HEK293 (cell line): ENCODE results near the gene TMUB1.

Experiments
- ELK4 ChIP-seq: IDR thresholded peaks from 2 replicates; pipeline ENCODE4 v1.6.1; 2011; ENCODE audit warnings: mild to moderate bottlenecking, low read depth, low read length, borderline replicate concordance
- GLI4 ChIP-seq: fragments of 450-650 bp; formaldehyde crosslinking; IDR thresholded peaks from 2 replicates; pipeline ENCODE4 v1.5.1; 2016; ENCODE audit warnings: missing biosample characterization, missing genetic modification characterization
- MYNN ChIP-seq: fragments of 450-650 bp; formaldehyde crosslinking; IDR thresholded peaks from 2 replicates; pipeline ENCODE4 v1.5.1; 2016; ENCODE audit warnings: missing biosample characterization, missing genetic modification characterization, borderline replicate concordance
- PATZ1 ChIP-seq: fragments of 450-650 bp; formaldehyde crosslinking; IDR thresholded peaks from 2 replicates; pipeline ENCODE4 v1.5.1; 2016; ENCODE audit warnings: missing biosample characterization, missing genetic modification characterization
- SCRT1 ChIP-seq: fragments of 450-650 bp; formaldehyde crosslinking; IDR thresholded peaks from 2 replicates; pipeline ENCODE4 v1.5.1; 2016; ENCODE audit warnings: missing biosample characterization, missing genetic modification characterization, borderline replicate concordance
- TCF7L2 ChIP-seq: IDR thresholded peaks from 2 replicates; pipeline ENCODE4 v1.6.1; 2011; ENCODE audit warnings: low read depth, mild to moderate bottlenecking, inconsistent platforms, low read length, moderate library complexity, borderline replicate concordance
- ZNF121 ChIP-seq: fragments of 450-650 bp; formaldehyde crosslinking; IDR thresholded peaks from 2 replicates; pipeline ENCODE4 v1.5.1; 2016; ENCODE audit warnings: missing biosample characterization, missing genetic modification characterization
- ZNF133 ChIP-seq: fragments of 450-650 bp; formaldehyde crosslinking; IDR thresholded peaks from 2 replicates; pipeline ENCODE4 v1.5.1; 2016; ENCODE audit warnings: missing biosample characterization, missing genetic modification characterization
- ZNF280D ChIP-seq: fragments of 450-650 bp; formaldehyde crosslinking; IDR thresholded peaks from 2 replicates; pipeline ENCODE4 v1.5.1; 2016; ENCODE audit warnings: missing biosample characterization, missing genetic modification characterization
- ZNF292 ChIP-seq: fragments of 450-650 bp; formaldehyde crosslinking; IDR thresholded peaks from 2 replicates; pipeline ENCODE4 v1.5.1; 2016; ENCODE audit warnings: low read depth, missing biosample characterization, missing genetic modification characterization, borderline replicate concordance
- ZNF350 ChIP-seq: fragments of 450-650 bp; formaldehyde crosslinking; IDR thresholded peaks from 2 replicates; pipeline ENCODE4 v1.5.0; 2017; ENCODE audit warnings: missing biosample characterization, mild to moderate bottlenecking, missing genetic modification characterization
- ZNF529 ChIP-seq: fragments of 450-650 bp; formaldehyde crosslinking; IDR thresholded peaks from 2 replicates; pipeline ENCODE4 v1.5.1; 2017; ENCODE audit warnings: missing genetic modification characterization, missing biosample characterization; ENCODE audit not compliant: insufficient replicate concordance
- ZNF548 ChIP-seq: fragments of 450-650 bp; formaldehyde crosslinking; IDR thresholded peaks from 2 replicates; pipeline ENCODE4 v1.5.1; 2016; ENCODE audit warnings: missing biosample characterization, missing genetic modification characterization
- ZNF580 ChIP-seq: fragments of 450-650 bp; formaldehyde crosslinking; IDR thresholded peaks from 2 replicates; pipeline ENCODE4 v1.5.1; 2016; ENCODE audit warnings: missing biosample characterization, missing genetic modification characterization
- ZNF585B ChIP-seq: fragments of 450-650 bp; formaldehyde crosslinking; IDR thresholded peaks from 2 replicates; pipeline ENCODE4 v1.5.1; 2016; ENCODE audit warnings: missing biosample characterization, missing genetic modification characterization
- ZNF621 ChIP-seq: fragments of 450-650 bp; formaldehyde crosslinking; IDR thresholded peaks from 2 replicates; pipeline ENCODE4 v1.5.1; 2017; ENCODE audit warnings: missing biosample characterization, missing genetic modification characterization
- ZNF626 ChIP-seq: fragments of 450-650 bp; sonication (Bioruptor Pico); formaldehyde crosslinking; IDR thresholded peaks from 2 replicates; pipeline ENCODE4 v1.5.1; 2018; ENCODE audit warnings: missing biosample characterization, missing genetic modification characterization, inconsistent platforms
- ZNF654 ChIP-seq: fragments of 450-650 bp; formaldehyde crosslinking; IDR thresholded peaks from 2 replicates; pipeline ENCODE4 v1.5.1; 2016; ENCODE audit warnings: low read depth, missing biosample characterization, missing genetic modification characterization
- ZNF660 ChIP-seq: fragments of 450-650 bp; IDR thresholded peaks from 2 replicates; pipeline ENCODE4 v1.5.1; 2018; ENCODE audit warnings: missing biosample characterization, mild to moderate bottlenecking, missing genetic modification characterization
- ZNF777 ChIP-seq: fragments of 450-650 bp; formaldehyde crosslinking; IDR thresholded peaks from 2 replicates; pipeline ENCODE4 v1.5.1; 2017; ENCODE audit warnings: missing biosample characterization, missing genetic modification characterization, borderline replicate concordance
- ZXDB ChIP-seq: fragments of 450-650 bp; formaldehyde crosslinking; IDR thresholded peaks from 2 replicates; pipeline ENCODE4 v1.5.1; 2016; ENCODE audit warnings: missing biosample characterization, missing genetic modification characterization
- TF ChIP-seq, protein P1 (sequence below): fragments of 450-650 bp; formaldehyde crosslinking; IDR thresholded peaks from 2 replicates; pipeline ENCODE4 v1.5.1; 2016; ENCODE audit warnings: missing biosample characterization, missing genetic modification characterization
- TF ChIP-seq, protein P2 (sequence below): fragments of 450-650 bp; formaldehyde crosslinking; IDR thresholded peaks from 2 replicates; pipeline ENCODE4; 2016; ENCODE audit warnings: missing biosample characterization, missing genetic modification characterization

Gene TMUB1

DNA sequence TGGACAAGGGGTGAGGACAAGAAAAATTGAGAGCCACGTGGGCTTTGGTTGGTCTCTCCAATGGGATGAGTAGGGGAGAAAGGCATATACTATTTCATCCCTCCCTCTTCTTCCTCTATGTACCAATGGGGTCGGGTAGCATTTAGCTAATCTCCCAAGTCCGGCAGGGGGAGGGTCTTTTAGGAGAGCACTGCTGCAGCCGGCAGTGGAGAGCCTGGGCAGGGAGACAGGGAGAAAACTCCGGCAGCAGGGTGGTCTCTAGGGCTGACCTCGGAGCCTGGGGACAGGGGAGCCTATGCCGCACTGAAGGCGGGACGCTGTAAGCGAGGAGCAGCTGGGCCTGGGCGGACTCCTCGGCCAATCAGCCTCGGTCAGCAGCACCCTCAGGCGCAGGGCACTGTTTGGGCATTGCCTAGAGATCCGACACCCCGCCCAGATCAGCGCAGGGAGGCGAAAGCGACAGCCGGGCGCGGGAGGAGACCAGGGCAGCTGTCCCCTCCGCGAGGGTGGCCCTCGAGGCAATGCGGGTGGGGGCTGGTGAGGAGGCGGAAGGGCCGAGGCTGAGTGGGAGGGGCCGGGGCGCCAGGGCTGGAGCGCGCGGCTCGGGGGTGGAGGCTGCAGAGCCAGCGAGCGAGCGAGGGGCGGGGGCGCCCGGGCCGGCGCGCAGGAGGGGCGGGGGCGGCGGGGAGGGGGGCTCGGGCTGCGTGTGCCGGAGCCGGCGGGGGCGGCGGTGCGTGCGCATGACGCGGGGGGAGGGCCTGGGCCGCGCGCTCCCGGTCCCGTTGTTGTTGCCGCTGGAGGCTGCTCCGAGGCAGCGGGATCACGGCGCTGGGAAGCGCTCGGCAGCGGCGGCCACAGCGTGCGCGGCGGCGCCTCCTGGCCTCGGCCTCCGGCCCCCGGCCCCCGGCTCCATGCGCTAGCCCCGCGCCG is 2.7 kb upstream of the TMUB1 start, which contains the start of gene AGAP3 (continued):
- TF ChIP-seq, protein P1, sequence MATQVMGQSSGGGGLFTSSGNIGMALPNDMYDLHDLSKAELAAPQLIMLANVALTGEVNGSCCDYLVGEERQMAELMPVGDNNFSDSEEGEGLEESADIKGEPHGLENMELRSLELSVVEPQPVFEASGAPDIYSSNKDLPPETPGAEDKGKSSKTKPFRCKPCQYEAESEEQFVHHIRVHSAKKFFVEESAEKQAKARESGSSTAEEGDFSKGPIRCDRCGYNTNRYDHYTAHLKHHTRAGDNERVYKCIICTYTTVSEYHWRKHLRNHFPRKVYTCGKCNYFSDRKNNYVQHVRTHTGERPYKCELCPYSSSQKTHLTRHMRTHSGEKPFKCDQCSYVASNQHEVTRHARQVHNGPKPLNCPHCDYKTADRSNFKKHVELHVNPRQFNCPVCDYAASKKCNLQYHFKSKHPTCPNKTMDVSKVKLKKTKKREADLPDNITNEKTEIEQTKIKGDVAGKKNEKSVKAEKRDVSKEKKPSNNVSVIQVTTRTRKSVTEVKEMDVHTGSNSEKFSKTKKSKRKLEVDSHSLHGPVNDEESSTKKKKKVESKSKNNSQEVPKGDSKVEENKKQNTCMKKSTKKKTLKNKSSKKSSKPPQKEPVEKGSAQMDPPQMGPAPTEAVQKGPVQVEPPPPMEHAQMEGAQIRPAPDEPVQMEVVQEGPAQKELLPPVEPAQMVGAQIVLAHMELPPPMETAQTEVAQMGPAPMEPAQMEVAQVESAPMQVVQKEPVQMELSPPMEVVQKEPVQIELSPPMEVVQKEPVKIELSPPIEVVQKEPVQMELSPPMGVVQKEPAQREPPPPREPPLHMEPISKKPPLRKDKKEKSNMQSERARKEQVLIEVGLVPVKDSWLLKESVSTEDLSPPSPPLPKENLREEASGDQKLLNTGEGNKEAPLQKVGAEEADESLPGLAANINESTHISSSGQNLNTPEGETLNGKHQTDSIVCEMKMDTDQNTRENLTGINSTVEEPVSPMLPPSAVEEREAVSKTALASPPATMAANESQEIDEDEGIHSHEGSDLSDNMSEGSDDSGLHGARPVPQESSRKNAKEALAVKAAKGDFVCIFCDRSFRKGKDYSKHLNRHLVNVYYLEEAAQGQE (tag by site-specific recombination) = no peak; the same call in 1 of the 2 replicates
- TF ChIP-seq ZNF626 (tag by site-specific recombination) (no peak), ZNF121 (no peak), ZNF621 (tag by site-specific recombination) (no peak), ZXDB (peak; percentile 68), ELK4 (no peak), ZNF350 (tag by site-specific recombination) (no peak), ZNF133 (no peak), ZNF777 (tag by site-specific recombination) (no peak; the same call in 1 of the 2 replicates), ZNF529 (tag by site-specific recombination) (no peak), MYNN (tag by site-specific recombination) (no peak), ZNF585B (no peak), ZNF660 (tag by site-specific recombination) (no peak), ZNF292 (tag by site-specific recombination) (no peak), ZNF654 (tag by site-specific recombination) (no peak), SCRT1 (tag by site-specific recombination) (no peak), GLI4 (tag by site-specific recombination) (no peak), TCF7L2 (no peak), PATZ1 (tag by site-specific recombination) (peak; percentile 89), ZNF548 (tag by site-specific recombination) (no peak), ZNF580 (tag by site-specific recombination) (no peak), ZNF280D (no peak)
- TF ChIP-seq, protein P2, sequence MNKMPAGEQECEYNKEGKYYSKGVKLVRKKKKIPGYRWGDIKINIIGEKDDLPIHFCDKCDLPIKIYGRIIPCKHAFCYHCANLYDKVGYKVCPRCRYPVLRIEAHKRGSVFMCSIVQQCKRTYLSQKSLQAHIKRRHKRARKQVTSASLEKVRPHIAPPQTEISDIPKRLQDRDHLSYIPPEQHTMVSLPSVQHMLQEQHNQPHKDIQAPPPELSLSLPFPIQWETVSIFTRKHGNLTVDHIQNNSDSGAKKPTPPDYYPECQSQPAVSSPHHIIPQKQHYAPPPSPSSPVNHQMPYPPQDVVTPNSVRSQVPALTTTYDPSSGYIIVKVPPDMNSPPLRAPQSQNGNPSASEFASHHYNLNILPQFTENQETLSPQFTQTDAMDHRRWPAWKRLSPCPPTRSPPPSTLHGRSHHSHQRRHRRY (tag by site-specific recombination) = no peak
